Measurements from ENCODE around the gene CTSZ.
A peak's percentile ranks its signal among the peaks of the same experiment; 100 is the strongest.
"Not testable (repeated sequence)": the region's sequence is repeated elsewhere in the genome, so short reads cannot be mapped to it uniquely, and the experiment has no call there.

CTSZ gene

DNA sequence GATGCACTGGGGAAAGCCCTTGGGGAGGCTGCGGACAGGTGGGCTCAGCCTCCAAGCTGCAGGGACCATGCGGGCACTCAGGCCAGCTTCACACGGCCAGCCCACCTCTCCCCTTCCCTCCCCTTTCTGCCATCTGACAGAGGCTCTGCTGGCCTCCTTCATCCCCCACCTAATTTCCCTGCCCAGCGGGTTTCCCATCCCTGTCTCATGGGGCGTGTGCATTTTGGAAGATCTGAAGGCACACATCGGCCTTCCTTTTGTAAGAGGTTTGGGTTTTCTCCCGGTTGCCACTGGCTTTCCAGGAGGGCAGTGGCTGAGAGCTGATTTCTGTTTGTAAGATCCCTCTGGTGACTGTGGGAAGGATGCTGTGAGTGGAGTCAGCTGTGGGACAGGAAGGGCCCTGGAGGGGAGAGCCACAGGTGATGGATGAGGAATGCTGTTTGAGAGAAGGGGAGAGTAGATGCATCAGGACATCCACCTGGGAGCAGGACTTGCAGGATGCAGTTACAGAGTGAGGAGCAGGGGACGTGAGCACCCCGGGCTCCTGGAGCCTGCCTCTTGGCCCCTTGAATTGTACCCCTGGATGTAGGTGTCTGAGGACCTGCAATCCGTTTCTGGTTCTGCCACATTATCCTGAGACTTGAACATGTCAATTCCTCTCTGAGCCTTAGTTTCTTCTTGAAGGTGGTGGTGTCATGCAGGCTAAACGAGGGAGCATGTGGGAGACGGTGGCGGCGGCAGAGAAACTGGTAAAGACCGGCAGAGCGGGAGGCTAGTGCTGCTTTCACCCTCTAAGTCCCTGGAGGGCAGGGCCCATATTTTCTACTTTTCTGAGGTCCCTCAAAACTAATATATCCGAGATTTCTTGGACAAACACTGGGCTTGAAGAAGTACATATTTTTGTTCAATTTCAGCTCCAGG lies 6.2 kb upstream of the CTSZ start:
- DNase-seq (ENCODE audit: low read depth), result no peak

- DNase-seq (ENCODE audit: low read depth), result not testable (repeated sequence)
Measured at GRCh38 chr20:59011874-59012157, 4.8 kb upstream of the CTSZ start.

DNA sequence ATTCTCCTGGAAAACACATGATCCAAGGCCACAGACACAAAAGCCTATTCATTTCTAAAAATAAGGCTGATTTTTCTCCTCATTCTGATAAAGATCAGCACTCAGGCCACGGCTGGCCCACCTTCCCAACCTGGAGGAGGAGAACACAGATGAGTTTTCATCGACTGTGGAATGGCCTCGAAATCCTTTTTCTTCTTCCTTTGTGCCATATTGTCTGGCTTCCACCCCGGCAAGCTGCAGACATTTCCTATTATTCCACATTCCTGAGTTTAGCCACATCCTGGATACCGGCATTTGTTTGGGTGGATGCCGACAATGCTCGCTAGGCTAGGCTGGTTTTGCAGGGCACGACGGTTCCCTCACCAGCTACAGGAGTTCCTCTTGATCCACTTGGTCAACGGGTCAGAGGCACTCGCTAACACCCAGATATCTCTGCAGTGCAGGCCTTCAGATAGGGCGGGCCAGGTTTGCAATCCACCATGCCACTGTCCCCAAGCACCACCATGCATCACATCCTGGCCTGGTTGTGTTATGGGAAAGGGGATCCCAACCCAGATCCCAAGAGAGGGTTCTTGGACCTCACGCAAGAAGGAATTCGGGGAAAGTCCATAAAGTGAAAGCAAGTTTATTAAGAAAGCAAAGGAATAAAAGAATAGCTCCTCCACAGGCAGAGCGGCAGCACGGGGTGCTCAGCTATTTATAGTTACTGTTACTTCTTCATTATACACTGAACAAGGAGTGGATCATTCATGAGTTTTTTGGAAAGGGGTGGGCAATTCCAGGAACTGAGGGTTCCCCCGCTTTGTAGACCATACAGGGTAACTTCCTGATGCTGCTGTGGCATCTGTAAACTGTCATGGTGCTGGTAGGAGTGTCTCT lies 4.2 kb upstream of the CTSZ start:
- DNase-seq (ENCODE audit: low read depth), result peak; percentile 70

GRCh38 chr20:59010321-59010994 lies 3.4 kb upstream of the CTSZ start:
- no peak for DNase-seq (ENCODE audit: low read depth)

DNA sequence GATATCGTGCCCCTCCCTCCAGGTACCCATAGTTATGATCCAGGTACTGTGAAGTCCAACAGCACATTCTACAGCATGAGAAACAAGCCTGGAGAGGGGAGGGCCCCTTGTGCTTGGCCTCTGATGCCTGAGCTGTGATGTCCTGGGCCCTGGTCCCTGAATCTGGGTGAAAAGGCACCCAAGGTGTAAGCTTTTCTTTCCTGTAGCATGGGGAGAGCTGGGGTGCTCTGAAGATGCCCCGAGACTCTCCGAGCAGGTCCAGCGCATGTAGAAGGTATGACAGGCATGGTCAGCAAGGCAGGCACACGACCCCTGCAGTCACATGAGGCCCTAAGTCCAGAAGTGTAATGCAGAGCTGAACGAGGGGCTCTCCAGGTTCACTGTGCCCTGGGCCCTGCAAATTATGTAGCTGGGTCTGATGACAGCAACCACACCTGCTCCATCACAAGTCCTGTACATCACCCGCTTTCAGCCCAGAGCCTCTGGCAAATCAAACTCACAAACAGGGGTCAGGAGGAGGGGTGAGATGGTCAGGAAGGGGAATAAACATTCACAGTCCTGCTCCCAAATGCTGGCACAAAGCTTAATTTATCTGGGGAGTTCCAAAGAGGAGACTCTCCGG lies 1.8 kb upstream of the CTSZ start:
- no peak for DNase-seq (ENCODE audit: low read depth)

DNA sequence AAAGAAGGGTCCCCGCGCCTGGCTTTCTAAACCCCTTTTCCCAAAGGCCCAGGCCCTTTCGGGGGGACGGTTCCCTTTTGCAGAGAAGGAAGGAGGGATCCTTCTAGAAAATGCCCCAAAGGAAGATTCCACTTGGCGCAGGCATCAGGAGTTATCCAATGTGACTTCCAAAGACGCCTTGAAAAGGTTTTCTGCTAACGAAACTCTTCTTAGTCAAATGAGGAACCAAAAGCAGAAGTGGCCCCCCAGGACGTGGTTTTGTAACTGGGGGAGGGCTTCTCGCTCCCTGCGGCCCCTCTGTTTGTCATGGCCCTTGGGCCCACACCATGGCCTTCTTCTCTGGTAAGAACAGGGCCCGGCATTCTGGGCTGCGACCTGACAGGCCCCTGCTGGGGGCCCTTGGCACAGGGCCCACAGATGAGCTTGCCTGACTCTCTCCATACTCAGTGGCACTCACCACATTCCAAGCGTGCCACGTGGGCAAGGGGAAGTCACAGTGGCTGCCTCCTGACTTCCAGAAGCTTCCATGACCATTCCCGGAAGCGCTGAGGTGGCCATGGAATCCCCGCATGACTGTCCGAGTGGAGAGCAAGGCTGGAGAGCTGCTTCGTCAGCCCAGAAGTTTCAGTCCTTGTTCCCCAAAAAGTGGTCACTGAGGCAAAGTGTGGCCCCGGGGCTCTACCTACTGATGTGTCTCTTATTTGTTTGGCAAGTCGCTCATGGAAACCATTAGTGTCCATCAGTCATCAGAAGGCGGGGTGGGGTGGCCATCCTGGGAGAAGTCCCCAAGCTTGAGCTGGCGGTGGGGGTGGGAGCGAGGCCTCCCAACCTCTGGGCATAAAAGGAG lies 834 bp upstream of the CTSZ start:
- DNase-seq (ENCODE audit: low read depth), result no peak

DNA sequence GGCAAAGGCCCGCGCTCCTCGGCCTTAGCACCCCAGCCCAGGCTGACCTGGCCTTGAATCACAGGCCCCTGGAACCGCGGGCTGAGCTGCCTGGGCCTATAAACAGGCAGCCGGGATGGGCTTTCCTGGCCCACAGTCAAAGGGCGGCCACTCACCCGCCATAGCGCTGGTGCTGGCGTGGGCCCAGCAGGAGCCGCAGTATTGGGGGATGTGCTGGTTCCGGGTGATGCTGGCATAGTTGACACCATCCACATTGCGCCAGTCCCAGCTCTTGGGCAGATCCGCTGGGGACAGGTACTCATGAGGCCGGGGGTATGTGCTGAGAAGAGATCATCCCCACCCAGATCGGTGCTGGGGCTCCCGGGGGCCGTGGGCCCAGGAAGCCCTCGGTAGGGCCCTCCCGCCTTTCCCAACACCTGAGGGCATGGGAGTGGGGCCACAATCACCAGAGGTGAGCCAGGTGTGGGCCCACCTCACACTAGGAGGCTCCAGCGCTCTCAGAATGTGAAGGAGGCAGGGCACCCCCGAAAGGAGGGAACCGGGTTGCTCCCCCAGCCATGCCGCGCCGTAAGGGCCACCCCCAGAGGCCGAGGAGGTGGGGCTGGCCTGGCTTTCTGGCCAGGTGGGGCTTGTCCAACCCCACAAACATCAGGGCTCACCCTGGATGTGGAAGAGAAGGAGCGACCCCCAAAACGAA lies 739 bp downstream of the CTSZ start:
- DNase-seq (ENCODE audit: low read depth), result no peak

DNA sequence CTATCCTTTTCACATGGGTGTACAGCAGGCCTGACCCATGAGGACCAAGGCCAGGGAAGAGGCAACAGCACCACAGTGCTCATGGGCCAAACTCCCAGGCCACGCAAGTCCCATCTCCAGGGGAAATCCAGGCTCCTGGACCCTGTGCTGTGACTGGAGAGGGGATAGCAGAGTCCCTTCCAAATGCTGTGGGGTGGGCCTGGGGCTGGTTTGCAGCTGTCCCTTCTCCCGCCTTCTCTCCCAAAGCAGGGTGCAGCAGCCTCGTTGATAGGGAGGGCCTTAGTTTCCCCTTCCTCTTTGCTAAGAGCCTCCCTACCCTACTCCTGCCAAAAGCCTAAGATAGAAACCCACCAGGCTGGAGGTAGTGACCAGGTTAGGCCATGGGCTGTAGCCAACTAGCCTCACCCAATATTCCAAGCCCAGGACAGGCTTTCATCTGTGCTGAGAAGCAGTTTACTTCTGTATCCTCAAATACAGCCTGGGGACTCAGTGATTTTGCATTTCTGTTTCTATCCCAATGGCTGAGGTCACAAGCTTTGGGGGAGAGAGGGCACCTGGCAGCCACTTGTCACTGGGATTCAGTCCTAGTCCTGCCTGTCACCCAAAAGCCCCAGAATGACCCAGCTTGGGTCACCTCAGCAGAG lies 1.4 kb downstream of the CTSZ start:
- no peak for DNase-seq (ENCODE audit: low read depth)

GRCh38 chr20:59004763-59005522 lies 2.1 kb downstream of the CTSZ start:
- DNase-seq (ENCODE audit: low read depth), result no peak

DNA sequence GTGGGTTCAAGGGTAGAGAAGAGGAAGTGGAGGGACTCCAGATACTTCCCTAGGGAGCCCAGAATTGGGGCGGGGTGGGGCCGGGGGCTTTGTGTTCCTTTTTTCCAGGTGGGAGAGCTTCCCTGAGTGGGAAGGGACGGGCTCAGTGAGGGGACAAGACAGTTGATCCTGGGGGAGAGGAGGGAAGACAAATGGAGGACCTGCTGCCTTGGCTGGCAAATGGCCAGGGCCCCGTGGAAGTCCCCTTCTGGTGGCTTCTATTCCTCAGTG lies 2.6 kb downstream of the CTSZ start:
- DNase-seq (ENCODE audit: low read depth), result no peak

DNA sequence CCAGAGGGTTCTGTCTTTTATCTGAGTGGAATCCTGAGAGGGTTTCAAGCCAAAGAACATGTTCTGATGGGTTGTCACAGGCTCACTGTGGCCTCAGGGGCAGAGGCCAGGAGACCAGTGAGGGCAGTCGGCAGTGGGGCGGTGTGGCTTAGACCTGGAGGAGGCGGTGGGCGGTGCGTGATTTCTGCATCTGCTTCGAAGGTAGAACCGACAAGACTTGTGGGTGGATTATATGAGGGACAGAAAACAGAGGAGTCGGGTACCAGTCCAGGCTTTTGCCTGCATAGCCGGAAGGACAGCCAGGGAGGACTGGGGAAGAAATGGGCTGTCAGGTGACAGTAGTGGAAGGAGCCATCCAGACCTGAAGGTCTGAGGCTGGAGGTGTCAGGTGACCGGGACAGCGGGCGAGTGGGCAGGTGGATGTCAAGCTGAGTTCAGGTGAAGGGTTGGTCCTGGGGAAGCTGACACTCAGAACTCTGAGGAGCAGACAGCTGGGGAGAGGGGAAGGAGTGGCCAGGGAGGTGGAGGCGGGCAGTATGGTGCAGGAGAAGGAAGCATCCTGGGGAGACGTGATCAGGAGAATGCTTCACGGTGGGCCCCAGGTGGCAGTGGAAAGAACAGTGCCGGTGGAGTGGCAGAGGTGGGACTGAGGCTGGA lies 3.1 kb downstream of the CTSZ start:
- DNase-seq (ENCODE audit: low read depth), result no peak

- DNase-seq (ENCODE audit: low read depth), result no peak
Measured at GRCh38 chr20:59002874-59003399, 4.1 kb downstream of the CTSZ start.

DNA sequence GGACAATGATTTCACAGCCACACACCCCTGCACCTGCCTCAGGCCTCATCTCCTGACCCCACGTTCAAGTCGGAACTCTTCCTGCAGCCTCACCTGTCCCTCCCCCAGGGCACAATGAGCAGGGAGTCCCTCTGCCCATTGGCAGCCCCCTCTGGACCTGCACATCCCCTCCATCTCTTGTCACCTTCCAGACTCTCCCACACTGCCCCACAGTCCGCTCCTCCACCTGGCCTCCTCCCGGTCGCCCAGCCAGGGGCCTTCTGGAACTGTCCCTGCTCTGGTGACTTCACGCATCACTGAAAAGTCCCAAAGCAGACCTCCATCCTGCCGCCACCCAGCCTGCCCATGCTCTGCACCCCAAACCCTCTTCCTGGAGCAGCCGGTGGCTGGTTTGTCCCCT lies 4.7 kb downstream of the CTSZ start:
- no peak for DNase-seq (ENCODE audit: low read depth)

DNA sequence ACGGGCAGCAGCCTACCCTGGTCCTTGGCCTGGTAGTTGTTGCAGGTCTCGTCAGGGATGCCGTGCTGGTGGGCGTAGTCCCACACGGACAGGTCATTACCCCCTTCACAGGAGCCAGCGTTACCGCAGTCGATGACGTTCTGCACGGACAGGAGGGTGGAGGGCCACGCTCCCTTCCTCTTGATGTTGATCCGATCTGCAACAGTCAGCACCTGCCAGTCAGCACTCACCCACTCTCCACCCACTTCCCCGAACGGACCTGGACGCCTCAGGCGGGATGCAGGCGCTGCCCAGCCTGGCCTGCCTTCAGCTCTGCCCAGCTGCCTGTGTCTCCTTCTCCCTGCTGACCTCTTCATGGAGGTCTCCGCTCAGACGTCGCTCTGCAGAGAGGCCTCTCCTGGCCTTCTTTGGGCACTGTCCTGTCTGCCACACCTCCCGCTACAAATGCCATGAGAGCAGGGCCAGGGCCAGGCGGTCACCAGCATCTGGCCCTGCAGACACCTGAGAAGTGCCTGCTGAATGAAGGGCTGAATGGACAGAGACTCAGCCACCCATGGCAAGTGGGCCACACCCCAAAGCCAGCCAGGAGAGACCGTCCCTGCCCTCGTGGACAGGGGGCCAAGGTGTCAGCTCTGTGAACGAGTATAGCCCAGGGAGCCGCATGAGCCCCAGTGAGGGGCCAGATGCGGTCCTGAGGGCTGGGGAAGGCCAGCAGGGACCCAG lies 5.4 kb downstream of the CTSZ start:
- no peak for DNase-seq (ENCODE audit: low read depth)

DNA sequence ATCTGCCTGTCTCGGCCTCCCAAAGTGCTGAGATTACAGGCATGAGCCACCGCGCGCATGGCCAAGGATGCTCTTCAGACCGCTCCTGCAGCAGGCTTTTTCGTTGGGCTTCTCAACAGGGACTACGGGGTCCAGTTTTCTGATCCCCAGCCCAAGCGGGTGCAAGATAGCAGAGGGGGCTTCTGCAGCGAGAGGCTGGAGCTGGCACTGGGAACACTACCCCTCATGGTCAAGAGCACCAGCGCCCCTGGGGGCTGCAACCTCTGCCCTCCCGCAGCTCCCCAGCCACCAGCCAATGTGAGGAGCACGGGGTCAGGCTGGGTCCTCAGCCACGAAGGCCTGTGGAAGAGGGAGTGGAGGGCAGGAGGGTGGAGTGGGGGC lies 6.0 kb downstream of the CTSZ start:
- no peak for DNase-seq (ENCODE audit: low read depth)

- no peak for DNase-seq (ENCODE audit: low read depth)
Measured at GRCh38 chr20:59000326-59000725, 6.7 kb downstream of the CTSZ start.

DNA sequence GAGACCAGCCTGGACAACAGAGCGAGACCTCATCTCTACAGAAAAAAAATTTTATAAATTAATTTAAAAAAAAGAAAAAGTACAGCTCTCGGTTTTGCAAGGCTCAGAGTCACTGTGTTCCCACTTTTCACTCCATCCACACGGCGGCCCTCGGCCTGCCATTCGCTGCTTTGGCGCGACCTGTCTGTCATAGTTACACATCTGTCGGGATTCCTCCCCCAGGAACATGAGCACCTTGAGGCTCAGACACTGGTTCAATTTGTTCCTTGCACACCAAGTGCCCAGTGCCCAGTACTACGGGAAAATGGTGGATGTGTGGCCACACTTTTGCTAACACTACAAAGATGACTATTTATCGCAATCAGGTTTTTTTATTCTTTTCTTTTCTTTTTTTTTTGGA lies 8.4 kb downstream of the CTSZ start:
- DNase-seq (ENCODE audit: low read depth), result no peak

GRCh38 chr20:58997141-58997770 lies 9.8 kb downstream of the CTSZ start:
- DNase-seq (ENCODE audit: low read depth), result no peak
